Measurements from ENCODE around the gene GUCA2B. TPM values are rescaled to one million over a fixed set of nuclear protein-coding genes. Genes with fewer than 3 reads are reported as not detected.

Gene GUCA2B
- total RNA-seq, 1 donor from 2014 or later: not detected

- H3K4me3 Mint-ChIP-seq: no peak overlapping the region
- H3K36me3 Mint-ChIP-seq (ENCODE audit: low read depth): peaks cover 12% of the 10 kb centered on the region
- intact Hi-C loops (cut with micrococcal nuclease): loop anchor here (2.0 to 10.0 kb wide), 2 partner anchors 157 to 663 kb away; partner anchors contain the start of gene FOXJ3
- no peak overlapping the region for H3K27ac Mint-ChIP-seq
- H3K9me3 Mint-ChIP-seq: no peaks in the 10 kb centered on the region
- no peak for DNase-seq
- H3K27me3 Mint-ChIP-seq: no peaks in the 10 kb centered on the region
- no peaks in the 10 kb centered on the region for H3K4me1 Mint-ChIP-seq
Measured at GRCh38 chr1:42177541-42177981, 24.4 kb downstream of the GUCA2B start.

DNA sequence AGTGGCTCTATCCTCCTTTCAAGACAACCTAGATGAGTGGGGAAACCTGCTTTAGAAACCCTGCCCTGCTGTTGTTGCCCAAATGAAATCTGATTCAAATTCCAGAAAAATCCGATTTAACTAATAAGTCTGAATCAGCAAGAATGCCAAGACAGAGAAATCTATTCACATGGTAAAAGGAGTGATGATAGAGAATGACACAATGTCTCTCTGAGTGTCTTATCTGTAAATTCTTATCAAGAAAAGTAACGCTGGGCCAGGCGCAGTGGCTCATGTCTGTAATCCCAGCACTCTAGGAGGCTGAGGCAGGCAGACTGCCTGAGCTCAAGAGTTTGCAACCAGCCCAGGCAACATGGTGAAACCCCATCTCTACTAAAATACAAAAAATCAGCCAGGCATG is 25.0 kb downstream of the GUCA2B start:
- peaks cover 17% of the 10 kb centered on the region for H3K36me3 Mint-ChIP-seq (ENCODE audit: low read depth)
- intact Hi-C loops (cut with micrococcal nuclease): loop anchor here (10.0 kb wide), 1 partner anchor 663 kb away; no protein-coding TSS in a partner anchor
- no peak for DNase-seq
- H3K4me1 Mint-ChIP-seq: no peaks in the 10 kb centered on the region
- H3K27me3 Mint-ChIP-seq: no peaks in the 10 kb centered on the region
- H3K27ac Mint-ChIP-seq: no peak overlapping the region
- no peaks in the 10 kb centered on the region for H3K9me3 Mint-ChIP-seq
- no peak overlapping the region for H3K4me3 Mint-ChIP-seq

DNA sequence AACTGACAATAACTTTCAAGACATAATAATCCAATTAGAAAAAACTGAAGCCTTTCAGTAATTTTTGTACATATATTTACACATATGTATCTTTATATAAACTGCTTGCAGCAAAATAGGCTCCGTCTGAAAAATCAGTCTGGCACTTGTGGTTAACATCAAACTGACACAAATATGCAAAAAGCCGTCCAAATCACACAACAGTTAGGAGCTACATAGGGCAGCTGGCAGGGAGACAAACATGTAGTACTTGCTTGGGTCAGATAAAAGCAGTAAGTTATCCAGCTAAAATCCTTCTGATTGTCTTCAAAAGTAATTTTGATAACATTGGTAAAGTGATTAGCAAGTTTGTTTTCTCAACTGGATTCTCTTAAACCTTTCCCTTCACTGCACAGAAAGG is 26.1 kb downstream of the GUCA2B start:
- intact Hi-C loops (cut with micrococcal nuclease): loop anchor here (10.0 kb wide), 1 partner anchor 664 kb away; no protein-coding TSS in a partner anchor
- H3K4me1 Mint-ChIP-seq: no peaks in the 10 kb centered on the region
- H3K9me3 Mint-ChIP-seq: no peaks in the 10 kb centered on the region
- no peak overlapping the region for H3K4me3 Mint-ChIP-seq
- no peak overlapping the region for H3K27ac Mint-ChIP-seq
- H3K36me3 Mint-ChIP-seq (ENCODE audit: low read depth): peaks cover 17% of the 10 kb centered on the region
- H3K27me3 Mint-ChIP-seq: no peaks in the 10 kb centered on the region
- no peak for DNase-seq

- no peak for DNase-seq
- no peaks in the 10 kb centered on the region for H3K9me3 Mint-ChIP-seq
- no peak overlapping the region for H3K4me3 Mint-ChIP-seq
- no peaks in the 10 kb centered on the region for H3K4me1 Mint-ChIP-seq
- no peaks in the 10 kb centered on the region for H3K27me3 Mint-ChIP-seq
- intact Hi-C loops (cut with micrococcal nuclease): loop anchor here (10.0 kb wide), 1 partner anchor 665 kb away; no protein-coding TSS in a partner anchor
- H3K27ac Mint-ChIP-seq: no peak overlapping the region
- peaks cover 20% of the 10 kb centered on the region for H3K36me3 Mint-ChIP-seq (ENCODE audit: low read depth)
Measured at GRCh38 chr1:42179900-42180329, 26.7 kb downstream of the GUCA2B start.

DNA sequence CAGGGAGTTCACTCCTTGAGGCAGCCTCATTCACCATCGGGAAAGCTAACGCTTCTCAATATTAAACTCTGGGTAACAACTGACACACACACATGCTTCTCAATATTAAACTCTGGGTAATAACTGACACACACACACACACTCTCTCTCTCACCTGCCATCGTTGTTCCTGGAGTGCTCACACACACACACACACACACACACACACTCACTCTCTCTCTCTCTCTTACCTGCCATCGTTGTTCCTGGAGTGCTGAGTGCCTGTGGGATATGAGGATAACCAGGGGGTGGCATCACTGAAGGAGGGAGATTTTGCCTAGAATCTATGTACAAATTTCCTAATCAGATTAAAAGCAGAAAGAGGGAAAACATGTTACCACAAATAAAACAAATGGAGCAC is 28.5 kb downstream of the GUCA2B start:
- no peak for DNase-seq
- Mint-ChIP-seq H3K4me3 (no peak overlapping the region), H3K9me3 (no peaks in the 10 kb centered on the region), H3K36me3 (ENCODE audit: low read depth) (peaks cover 28% of the 10 kb centered on the region), H3K27ac (no peak overlapping the region), H3K4me1 (peaks cover 5% of the 10 kb centered on the region), H3K27me3 (no peaks in the 10 kb centered on the region)
- intact Hi-C loops (cut with micrococcal nuclease): no loop called here

DNA sequence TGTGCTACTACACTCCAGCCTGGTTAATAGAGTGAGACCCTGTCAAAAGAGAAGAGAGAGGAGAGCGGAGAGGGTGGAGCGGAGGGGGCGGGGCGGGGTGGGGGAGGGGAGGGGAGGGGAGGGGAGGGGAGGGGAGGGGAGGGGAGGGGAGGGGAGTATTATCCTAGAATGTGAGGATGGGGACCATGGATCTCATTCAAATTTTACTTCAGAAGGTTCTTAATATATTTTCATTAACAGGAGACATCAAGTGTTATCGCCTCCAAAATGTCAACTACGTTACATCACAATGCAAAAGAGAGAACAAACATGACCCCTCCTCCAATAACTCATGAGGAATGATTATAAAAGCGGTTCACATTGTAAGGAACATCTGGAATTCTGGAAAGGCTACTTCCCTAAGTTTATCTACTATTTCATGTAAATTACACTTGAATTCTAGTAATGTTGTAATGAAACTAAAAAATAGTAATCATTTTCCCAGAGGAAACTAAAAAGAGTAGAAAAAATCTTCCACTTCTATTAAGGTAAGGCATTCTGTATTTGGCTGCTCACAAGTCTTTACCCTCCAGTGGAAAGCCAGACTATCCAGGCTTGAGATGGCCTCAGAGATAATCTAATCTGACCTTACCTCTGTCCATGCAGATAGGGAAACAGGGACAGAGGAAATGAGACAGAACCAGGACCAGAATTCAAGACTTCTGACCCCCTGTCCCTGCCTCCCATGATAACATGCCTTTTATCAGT is 30.2 kb downstream of the GUCA2B start:
- Mint-ChIP-seq H3K9me3 (no peaks in the 10 kb centered on the region), H3K27ac (no peak overlapping the region), H3K4me1 (peaks cover 5% of the 10 kb centered on the region), H3K4me3 (no peak overlapping the region), H3K36me3 (ENCODE audit: low read depth) (peaks cover 36% of the 10 kb centered on the region), H3K27me3 (no peaks in the 10 kb centered on the region)
- intact Hi-C loops (cut with micrococcal nuclease): no loop called here
- DNase-seq: no peak

DNA sequence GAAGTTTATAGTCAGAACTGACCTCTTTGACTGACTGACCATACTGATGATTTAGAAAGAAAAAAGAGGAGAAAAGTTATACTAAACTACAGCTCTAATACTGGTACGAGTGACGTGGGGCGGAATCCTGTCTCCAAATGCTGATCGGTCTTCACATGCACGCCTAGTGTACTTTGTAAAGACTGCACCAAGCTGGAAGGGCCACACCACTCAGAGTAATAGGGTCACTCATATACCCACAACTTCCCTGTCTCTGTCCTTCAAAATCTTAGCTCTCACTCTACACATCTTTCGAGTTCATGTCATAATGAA is 30.7 kb downstream of the GUCA2B start:
- Mint-ChIP-seq H3K36me3 (ENCODE audit: low read depth) (peaks cover 36% of the 10 kb centered on the region), H3K27me3 (no peaks in the 10 kb centered on the region), H3K9me3 (no peaks in the 10 kb centered on the region), H3K27ac (no peak overlapping the region), H3K4me3 (no peak overlapping the region), H3K4me1 (peaks cover 5% of the 10 kb centered on the region)
- no peak for DNase-seq
- intact Hi-C loops (cut with micrococcal nuclease): no loop called here

DNA sequence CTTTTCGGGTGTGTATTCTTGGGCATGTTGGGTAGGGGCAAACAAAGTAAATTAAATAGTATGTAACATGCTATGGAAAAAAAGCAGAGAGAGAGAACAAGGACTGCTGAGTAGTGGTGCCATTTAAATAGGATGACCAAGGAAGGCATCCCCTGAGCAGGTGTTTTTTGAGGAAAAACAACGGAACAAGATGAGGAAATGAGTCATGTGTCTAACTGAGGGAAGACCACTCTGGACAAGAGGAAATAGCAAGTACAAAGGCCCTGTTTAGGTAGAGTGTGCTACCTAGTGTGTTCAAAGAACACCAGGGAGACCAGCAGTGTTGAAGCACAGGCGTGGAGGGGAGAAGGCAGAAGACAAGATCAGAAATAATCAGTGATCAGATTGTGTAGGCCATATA is 31.4 kb downstream of the GUCA2B start:
- intact Hi-C loops (cut with micrococcal nuclease): no loop called here
- H3K9me3 Mint-ChIP-seq: no peaks in the 10 kb centered on the region
- peaks cover 34% of the 10 kb centered on the region for H3K36me3 Mint-ChIP-seq (ENCODE audit: low read depth)
- H3K27ac Mint-ChIP-seq: no peak overlapping the region
- no peak for DNase-seq
- H3K4me3 Mint-ChIP-seq: no peak overlapping the region
- H3K27me3 Mint-ChIP-seq: no peaks in the 10 kb centered on the region
- peaks cover 5% of the 10 kb centered on the region for H3K4me1 Mint-ChIP-seq

DNA sequence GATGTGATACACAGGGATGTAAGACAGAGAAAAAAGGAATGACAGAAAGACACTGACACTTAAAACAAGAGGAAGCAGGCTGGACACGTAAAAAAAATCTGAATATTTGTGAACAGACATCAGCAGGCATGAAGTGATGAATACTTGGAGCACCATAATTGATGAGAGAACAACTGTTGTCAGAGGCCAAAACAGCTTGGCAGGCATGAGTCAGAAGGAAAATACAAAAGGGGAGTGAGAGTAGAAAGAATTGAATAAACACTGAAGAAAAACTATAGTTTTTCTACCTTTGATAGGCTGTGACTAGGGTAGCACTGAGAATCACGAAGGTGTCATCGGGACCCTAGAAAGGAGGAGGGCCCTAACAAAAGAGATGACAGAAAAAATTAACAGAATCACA is 32.9 kb downstream of the GUCA2B start:
- DNase-seq: no peak
- H3K36me3 Mint-ChIP-seq (ENCODE audit: low read depth): peaks cover 40% of the 10 kb centered on the region
- H3K4me3 Mint-ChIP-seq: no peak overlapping the region
- no peaks in the 10 kb centered on the region for H3K9me3 Mint-ChIP-seq
- intact Hi-C loops (cut with micrococcal nuclease): no loop called here
- no peaks in the 10 kb centered on the region for H3K27me3 Mint-ChIP-seq
- H3K27ac Mint-ChIP-seq: peak overlapping the region; percentile 5
- H3K4me1 Mint-ChIP-seq: peaks cover 5% of the 10 kb centered on the region

DNA sequence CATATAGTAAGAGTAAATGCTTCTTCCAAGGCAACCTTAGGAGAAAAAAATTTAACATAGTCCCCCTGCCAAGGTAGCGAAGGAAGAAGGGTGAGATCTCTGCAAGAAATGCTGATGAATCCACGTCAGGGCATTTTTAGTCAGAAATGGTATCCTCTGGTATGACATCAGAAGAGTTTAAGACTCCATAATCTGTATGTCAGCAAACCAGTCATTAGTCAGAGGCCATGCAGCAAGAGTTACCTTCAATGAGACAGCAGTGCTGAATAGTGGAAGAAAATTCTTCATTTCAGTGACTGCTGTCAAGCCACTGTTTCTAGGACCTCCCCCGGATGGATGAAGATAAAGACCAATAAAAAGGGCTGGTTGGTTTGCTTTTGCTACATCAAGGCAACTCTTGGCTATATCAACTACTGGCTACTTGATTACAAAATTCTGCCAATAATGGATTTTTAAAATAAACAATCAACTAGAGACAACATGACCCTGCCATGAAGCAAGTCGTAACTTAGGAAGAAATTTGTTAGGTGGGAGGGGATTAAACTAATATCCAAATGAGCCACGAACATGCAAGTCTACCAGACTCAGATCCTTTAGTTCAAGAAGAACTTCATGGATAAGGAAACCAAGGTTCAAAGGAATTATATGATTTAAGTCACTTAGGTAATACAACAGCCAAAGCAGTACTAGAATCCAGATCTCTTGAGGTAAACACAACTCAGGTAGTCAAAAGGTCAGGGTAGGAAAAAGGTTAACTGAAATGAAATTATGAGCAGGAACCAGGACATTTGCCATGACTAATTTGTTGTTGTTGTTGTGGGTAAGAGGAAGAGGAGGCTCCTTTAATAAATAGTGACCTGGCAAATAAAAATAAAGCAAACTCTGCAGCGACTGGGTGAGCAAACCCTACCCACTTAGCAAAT is 37.0 kb downstream of the GUCA2B start:
- DNase-seq: no peak
- intact Hi-C loops (cut with micrococcal nuclease): no loop called here
- Mint-ChIP-seq H3K27me3 (no peaks in the 10 kb centered on the region), H3K27ac (no peak overlapping the region), H3K9me3 (no peaks in the 10 kb centered on the region), H3K36me3 (ENCODE audit: low read depth) (peaks cover 40% of the 10 kb centered on the region), H3K4me3 (no peak overlapping the region), H3K4me1 (peaks cover 5% of the 10 kb centered on the region)

DNA sequence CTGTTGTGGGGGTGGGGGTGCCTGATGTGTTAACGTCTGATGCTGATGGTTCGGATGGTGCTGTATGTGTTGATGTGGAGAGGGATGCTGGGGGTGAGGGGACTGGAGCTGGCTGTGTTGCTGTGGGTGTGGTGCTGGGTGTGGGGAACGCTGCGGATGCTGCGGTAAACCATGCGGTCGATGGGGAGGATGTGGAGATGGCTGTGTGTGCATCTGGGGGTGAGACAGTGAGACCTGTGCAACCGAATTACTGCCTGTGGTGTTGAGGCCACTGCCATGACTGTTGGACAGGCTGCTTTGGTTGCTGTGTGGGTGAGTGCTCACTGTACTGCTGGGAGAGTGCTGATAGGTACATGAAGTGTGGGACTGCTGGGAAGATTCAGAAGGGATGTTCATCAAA is 38.1 kb downstream of the GUCA2B start:
- H3K4me3 Mint-ChIP-seq: no peak overlapping the region
- intact Hi-C loops (cut with micrococcal nuclease): no loop called here
- H3K27me3 Mint-ChIP-seq: no peaks in the 10 kb centered on the region
- H3K36me3 Mint-ChIP-seq (ENCODE audit: low read depth): peaks cover 37% of the 10 kb centered on the region
- no peaks in the 10 kb centered on the region for H3K9me3 Mint-ChIP-seq
- H3K27ac Mint-ChIP-seq: no peak overlapping the region
- DNase-seq: no peak
- H3K4me1 Mint-ChIP-seq: peaks cover 2% of the 10 kb centered on the region

DNA sequence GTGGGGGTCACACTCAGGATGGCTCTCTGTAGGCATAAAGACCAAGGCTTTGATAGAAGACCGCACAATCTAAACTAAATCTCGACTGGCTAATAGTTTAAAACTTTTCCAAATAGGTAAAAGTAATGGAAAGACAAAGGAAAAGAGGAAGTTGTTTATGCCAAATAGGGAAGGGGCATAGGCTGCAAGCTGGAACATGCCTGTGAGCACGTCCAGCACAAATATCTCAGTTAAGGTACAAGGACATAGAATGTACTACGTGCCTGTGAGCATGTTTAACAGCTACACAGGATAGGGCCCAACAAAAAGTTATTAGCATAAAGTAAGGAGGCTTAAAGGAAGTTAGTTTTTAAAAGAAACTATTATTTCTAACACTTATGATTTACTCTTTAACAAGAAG is 38.9 kb downstream of the GUCA2B start:
- H3K36me3 Mint-ChIP-seq (ENCODE audit: low read depth): peaks cover 42% of the 10 kb centered on the region
- no peaks in the 10 kb centered on the region for H3K27me3 Mint-ChIP-seq
- intact Hi-C loops (cut with micrococcal nuclease): no loop called here
- no peak overlapping the region for H3K4me3 Mint-ChIP-seq
- DNase-seq: no peak
- H3K4me1 Mint-ChIP-seq: no peaks in the 10 kb centered on the region
- no peak overlapping the region for H3K27ac Mint-ChIP-seq
- H3K9me3 Mint-ChIP-seq: no peaks in the 10 kb centered on the region

DNA sequence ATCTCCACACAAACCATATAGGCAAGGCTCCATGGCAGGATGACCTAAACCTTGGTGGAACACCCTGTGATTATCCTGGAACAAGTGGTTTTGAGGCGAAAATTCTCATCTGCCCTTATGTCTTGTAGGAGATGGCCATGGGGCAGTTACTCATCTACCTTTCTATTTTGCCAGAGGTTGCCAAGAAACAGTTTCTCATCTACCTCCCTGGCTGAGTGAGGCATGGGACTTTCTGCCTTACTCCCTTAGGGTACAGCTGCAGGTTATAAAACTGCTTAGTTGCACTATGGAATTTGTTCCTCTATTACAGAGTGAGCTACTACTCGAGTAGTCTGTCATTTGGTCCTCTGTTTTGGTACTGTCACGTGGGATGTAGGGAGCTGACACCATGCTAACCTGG is 42.6 kb downstream of the GUCA2B start:
- Mint-ChIP-seq H3K9me3 (peaks cover 3% of the 10 kb centered on the region), H3K4me3 (no peak overlapping the region), H3K4me1 (no peaks in the 10 kb centered on the region), H3K36me3 (ENCODE audit: low read depth) (peaks cover 47% of the 10 kb centered on the region), H3K27me3 (no peaks in the 10 kb centered on the region), H3K27ac (no peak overlapping the region)
- intact Hi-C loops (cut with micrococcal nuclease): no loop called here
- no peak for DNase-seq

DNA sequence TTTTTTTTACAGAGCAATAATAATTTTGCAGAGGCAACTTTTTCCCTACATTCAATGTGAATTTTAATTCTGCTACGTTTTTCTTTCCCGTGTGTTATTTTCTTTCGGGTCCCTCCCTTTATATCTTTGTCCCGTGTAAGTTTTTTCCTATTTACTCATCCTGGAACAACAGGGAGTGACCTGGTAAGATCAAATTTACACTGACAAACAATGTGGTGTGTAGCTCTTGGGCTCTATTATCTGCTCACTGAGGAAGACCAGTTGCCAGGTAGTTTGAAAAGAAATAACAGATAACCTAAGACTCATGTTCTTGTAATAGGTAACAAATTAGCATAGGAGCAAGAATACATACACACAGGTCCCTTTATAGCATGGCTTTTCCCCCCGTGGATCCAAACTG is 45.0 kb downstream of the GUCA2B start:
- intact Hi-C loops (cut with micrococcal nuclease): no loop called here
- H3K9me3 Mint-ChIP-seq: peaks cover 22% of the 10 kb centered on the region
- no peaks in the 10 kb centered on the region for H3K27me3 Mint-ChIP-seq
- DNase-seq: no peak
- no peak overlapping the region for H3K4me3 Mint-ChIP-seq
- no peak overlapping the region for H3K27ac Mint-ChIP-seq
- no peaks in the 10 kb centered on the region for H3K4me1 Mint-ChIP-seq
- H3K36me3 Mint-ChIP-seq (ENCODE audit: low read depth): peaks cover 57% of the 10 kb centered on the region
